GM18909 (cell line): ENCODE measurements around the gene GSS.

Experiments used
- ATAC-seq: cut with Tn5 transposase; IDR thresholded peaks from one replicate; pipeline ENCODE4 v1.9.1; 2021; ENCODE audit warnings: mild to moderate bottlenecking; ENCODE audit not compliant: unreplicated experiment, poor library complexity

GSS gene

GRCh38 chr20:34955231-34956040, at the start of gene GSS, which contains the start of gene MYH7B:
TSS of gene GSS (minus strand) at chr20:34955806. CDS start at chr20:34951852, 3,954 bp downstream.
TSS of gene MYH7B (plus strand) at chr20:34955868. CDS start at chr20:34978006, 22,138 bp downstream.
- peak; percentile 92 for ATAC-seq

- ATAC-seq = no peak
These were observed 49.3 kb upstream of the GSS start for GRCh38 chr20:35004749-35005462.

- no peak for ATAC-seq
These were observed 48.6 kb upstream of the GSS start for GRCh38 chr20:35004051-35004725.

GRCh38 chr20:35003211-35004031, 47.8 kb upstream of the GSS start:
- no peak for ATAC-seq

- no peak for ATAC-seq
These were observed 47.0 kb upstream of the GSS start for GRCh38 chr20:35002426-35003210.

- ATAC-seq = no peak
These were observed 46.2 kb upstream of the GSS start for GRCh38 chr20:35001596-35002362.

- ATAC-seq = no peak
These were observed 45.5 kb upstream of the GSS start for GRCh38 chr20:35000922-35001595.

GRCh38 chr20:35000311-35000921, 44.8 kb upstream of the GSS start:
- no peak for ATAC-seq

GRCh38 chr20:34999782-35000181, 44.2 kb upstream of the GSS start:
- ATAC-seq = no peak

- ATAC-seq = no peak
These were observed 43.4 kb upstream of the GSS start for GRCh38 chr20:34999021-34999451.

GRCh38 chr20:34998331-34998950, 42.8 kb upstream of the GSS start:
- no peak for ATAC-seq

- no peak for ATAC-seq
These were observed 42.2 kb upstream of the GSS start for GRCh38 chr20:34997774-34998173.

- ATAC-seq = no peak
These were observed 41.5 kb upstream of the GSS start for GRCh38 chr20:34997131-34997561.

- ATAC-seq = no peak
These were observed 40.8 kb upstream of the GSS start for GRCh38 chr20:34996243-34997028.

- ATAC-seq = no peak
These were observed 40.1 kb upstream of the GSS start for GRCh38 chr20:34995696-34996095.

- ATAC-seq = no peak
These were observed 39.6 kb upstream of the GSS start for GRCh38 chr20:34995192-34995591.
